Osteoblast (primary cell): ENCODE data around the gene SHANK3. TPM values are rescaled to one million over a fixed set of nuclear protein-coding genes. Genes with fewer than 3 reads are reported as not detected.

Experiments used
- DNase-seq: peaks from one replicate; pipeline ENCODE4 v3.0.0; 2011; ENCODE audit warnings: low spot score, mixed read lengths; ENCODE audit not compliant: insufficient read length; ENCODE audit errors: missing footprints
- H2AFZ ChIP-seq: 2 replicates; pipeline ENCODE4 v1.6.0; 2011; ENCODE audit warnings: mild to moderate bottlenecking, low read length
- H3K27ac ChIP-seq: 2 replicates; pipeline ENCODE4 v1.5.1; 2011; ENCODE audit warnings: mild to moderate bottlenecking, low read depth, low read length, moderate library complexity
- H3K27me3 ChIP-seq: 2 replicates; pipeline ENCODE4 v1.6.0; 2012; ENCODE audit warnings: mild to moderate bottlenecking, control low read depth, inconsistent platforms, low read length, moderate library complexity; ENCODE audit not compliant: insufficient read depth
- H3K36me3 ChIP-seq: 2 replicates; pipeline ENCODE4 v1.5.1; 2011; ENCODE audit warnings: mild to moderate bottlenecking, low read length, control low read depth, moderate library complexity; ENCODE audit not compliant: insufficient read depth
- H3K4me1 ChIP-seq: 2 replicates; pipeline ENCODE4 v1.5.1; 2011; ENCODE audit warnings: mild to moderate bottlenecking, low read length, control low read depth, moderate library complexity; ENCODE audit not compliant: insufficient read depth
- H3K4me2 ChIP-seq: 2 replicates; pipeline ENCODE4 v1.6.0; 2011; ENCODE audit warnings: mild to moderate bottlenecking, low read length; ENCODE audit not compliant: insufficient read depth
- H3K4me3 ChIP-seq: fragments of 200-600 bp; sonication (generic); 3 replicates; pipeline ENCODE4 v1.5.1; 2012; ENCODE audit warnings: mild to moderate bottlenecking, low read length, inconsistent platforms; ENCODE audit not compliant: insufficient read depth
- H3K79me2 ChIP-seq: 2 replicates; pipeline ENCODE4 v1.6.0; 2012; ENCODE audit warnings: mild to moderate bottlenecking, low read length, control low read depth, inconsistent platforms; ENCODE audit not compliant: insufficient read depth
- H3K9me3 ChIP-seq: 2 replicates; pipeline ENCODE4 v1.5.1; 2011; ENCODE audit warnings: low read depth, low read length, control low read depth
- H4K20me1 ChIP-seq: 2 replicates; pipeline ENCODE4 v1.6.0; 2012; ENCODE audit warnings: mild to moderate bottlenecking, low read length, control low read depth; ENCODE audit not compliant: insufficient read depth
- CTCF ChIP-seq: IDR thresholded peaks from 2 replicates; pipeline ENCODE4 v1.5.1; 2011; ENCODE audit warnings: mild to moderate bottlenecking, low read depth, low read length, moderate library complexity; ENCODE audit errors: extremely low read depth
- total RNA-seq: library from RNA; depleted of rRNA; stranded (reverse); fragments of >200 nt; gene quantifications from 2 replicates; pipeline ENCODE4 v1.2.3, GENCODE V29; 2012

Gene SHANK3
- total RNA-seq, 1 donor, result 0.36 TPM

GRCh38 chr22:50625568-50626313 lies 46.9 kb upstream of the SHANK3 start:
- Histone ChIP-seq H3K36me3 (no peaks in the 10 kb centered on the region), H4K20me1 (peaks cover 3% of the 10 kb centered on the region), H2AFZ (no peak overlapping the region), H3K4me1 (peaks cover 20% of the 10 kb centered on the region), H3K27me3 (peaks cover 12% of the 10 kb centered on the region), H3K9me3 (no peaks in the 10 kb centered on the region), H3K79me2 (peaks cover 5% of the 10 kb centered on the region), H3K4me2 (no peak overlapping the region), H3K4me3 (no peak overlapping the region), H3K27ac (no peak overlapping the region)
- TF ChIP-seq CTCF, result no peak
- peak; percentile 49 for DNase-seq

GRCh38 chr22:50626314-50626849 lies 46.2 kb upstream of the SHANK3 start:
- TF ChIP-seq CTCF, result no peak
- H3K9me3 ChIP-seq, result no peaks in the 10 kb centered on the region
- no peak overlapping the region for H3K4me3 ChIP-seq
- H3K4me2 ChIP-seq, result no peak overlapping the region
- H3K27me3 ChIP-seq, result peaks cover 5% of the 10 kb centered on the region
- H3K4me1 ChIP-seq, result peaks cover 14% of the 10 kb centered on the region
- peaks cover 3% of the 10 kb centered on the region for H4K20me1 ChIP-seq
- no peak overlapping the region for H2AFZ ChIP-seq
- DNase-seq, result no peak
- no peaks in the 10 kb centered on the region for H3K36me3 ChIP-seq
- no peak overlapping the region for H3K27ac ChIP-seq
- H3K79me2 ChIP-seq, result peaks cover 5% of the 10 kb centered on the region

- H3K4me1 ChIP-seq, result peaks cover 10% of the 10 kb centered on the region
These were observed 45.6 kb upstream of the SHANK3 start for GRCh38 chr22:50626850-50627641.

More at GRCh38 chr22:50626850-50627641, 45.6 kb upstream of the SHANK3 start:
- Histone ChIP-seq H3K4me2 (peak overlapping the region; percentile 94), H3K27me3 (no peaks in the 10 kb centered on the region), H4K20me1 (peaks cover 3% of the 10 kb centered on the region), H3K36me3 (no peaks in the 10 kb centered on the region), H2AFZ (peak overlapping the region; percentile 87), H3K27ac (no peak overlapping the region), H3K9me3 (no peaks in the 10 kb centered on the region), H3K4me3 (peak overlapping the region; percentile 91), H3K79me2 (peaks cover 5% of the 10 kb centered on the region)
- peak; percentile 56 for DNase-seq
- TF ChIP-seq CTCF, result no peak
